Esophagus muscularis mucosa (tissue), 4 donors: ENCODE results near the gene SETD5. TPM values are rescaled to one million over a fixed set of nuclear protein-coding genes. Genes with fewer than 3 reads are reported as not detected.

Experiments used
- DNase-seq: peaks from one replicate; pipeline ENCODE4 v3.0.0-alpha.2; 2017; ENCODE audit errors: extremely low spot score
- H3K27ac ChIP-seq, 4 donors: fragments of 200-600 bp; sonication (generic); replicated peaks in 1 of 4; 1 replicate in 3 of 4; 2 replicates in 1 of 4; pipeline ENCODE4 v1.5.1; 2016 to 2019; ENCODE audit warnings: mild to moderate bottlenecking in 1 of 4
- H3K27me3 ChIP-seq, 4 donors: fragments of 200-600 bp; sonication (generic); one replicate each; pipeline versions ENCODE4 v1.5.1 to v1.6.0; 2016 to 2019
- H3K36me3 ChIP-seq, 4 donors: fragments of 200-600 bp; sonication (generic); one replicate each; pipeline ENCODE4 v1.5.1; 2016 to 2019
- H3K4me1 ChIP-seq, 4 donors: fragments of 200-600 bp; sonication (generic); one replicate each; pipeline ENCODE4 v1.5.1; 2016 to 2019
- H3K4me3 ChIP-seq, 4 donors: fragments of 200-600 bp; sonication (generic); 1 replicate in 2 of 4; 2 replicates in 2 of 4; pipeline ENCODE4 v1.5.1; 2016 to 2019; ENCODE audit warnings: mild to moderate bottlenecking in 4 of 4, moderate library complexity in 1 of 4
- H3K9me3 ChIP-seq, 4 donors: fragments of 200-600 bp; sonication (generic); 1 replicate in 3 of 4; 2 replicates in 1 of 4; pipeline ENCODE4 v1.5.1; 2016 to 2019
- CTCF ChIP-seq, 3 experiments: fragments of 200-600 bp in 2 of 3; fragments of 450-650 bp in 1 of 3; sonication (generic) in 2 of 3; IDR thresholded peaks; one replicate each; pipeline ENCODE4 v1.5.1; 2017 to 2019; ENCODE audit warnings: antibody characterized with exemption in 3 of 3, mild to moderate bottlenecking in 2 of 3, moderate library complexity in 1 of 3
- EP300 ChIP-seq: sonication (generic); formaldehyde crosslinking; IDR thresholded peaks from one replicate; pipeline ENCODE4 v1.6.1; 2017; ENCODE audit warnings: antibody characterized with exemption
- POLR2A ChIP-seq: fragments of 450-650 bp; IDR thresholded peaks from one replicate; pipeline ENCODE4 v1.6.1; 2017; ENCODE audit warnings: antibody characterized with exemption, moderate library complexity, mild to moderate bottlenecking, low read depth
- POLR2AphosphoS5 ChIP-seq, 2 donors: sonication (generic); formaldehyde crosslinking; IDR thresholded peaks; one replicate each; pipeline ENCODE4 v1.6.1; 2017; ENCODE audit warnings: antibody characterized with exemption in 2 of 2
- WGBS: methylation state at CpG from one replicate; pipeline ENCODE4 v1.1.5; 2018; 5-methylcytosine and 5-hydroxymethylcytosine counted together
- intact Hi-C: fragments of 100-400 bp; cut with DNase I; formaldehyde crosslinking; loops from one replicate; pipeline ENCODE4 v1.15.1; 2023
- total RNA-seq, 4 donors: library from RNA; depleted of rRNA; stranded (reverse); fragments of >200 nt; gene quantifications; one replicate each; pipeline versions ENCODE4 v1.1.0 to v1.2.1, GENCODE V29; 2016

Gene SETD5
- total RNA-seq, 4 donors from 2014 or later: 54.8 to 84.3 (median 78.1) TPM

- H3K9me3 ChIP-seq: no peaks in the 10 kb centered on the region
- intact Hi-C loops: loop anchor here (5.0 kb wide), 1 partner anchor 48 kb away; no protein-coding TSS in a partner anchor
- peaks cover 0 to 3% (median 2%) of the 10 kb centered on the region in 4 donors for H3K4me1 ChIP-seq
- TF ChIP-seq POLR2A: no peak
- 80% methylated on average over 13 of the region's 13 CpGs for WGBS
- peaks cover 52 to 90% (median 73%) of the 10 kb centered on the region in 4 donors for H3K36me3 ChIP-seq
- no peak overlapping the region for H3K4me3 ChIP-seq
- peak overlapping the region in 1 of 4 donors; percentile 28 for H3K27ac ChIP-seq
- DNase-seq: no peak
- no peaks in the 10 kb centered on the region for H3K27me3 ChIP-seq
Observed at GRCh38 chr3:9384141-9384828, 13.1 kb upstream of the SETD5 start.

GRCh38 chr3:9385187-9386077 is 12.0 kb upstream of the SETD5 start:
- H3K27ac ChIP-seq: peak overlapping the region in 1 of 4 donors; percentile 8
- no peak for DNase-seq
- H3K36me3 ChIP-seq: peaks cover 49 to 91% (median 73%) of the 10 kb centered on the region in 4 donors
- no peaks in the 10 kb centered on the region for H3K27me3 ChIP-seq
- peaks cover 0 to 3% (median 1%) of the 10 kb centered on the region in 4 donors for H3K4me1 ChIP-seq
- 68% methylated on average over 2 of the region's 2 CpGs for WGBS
- intact Hi-C loops: no loop called here
- no peak overlapping the region for H3K4me3 ChIP-seq
- TF ChIP-seq EP300: no peak
- TF ChIP-seq CTCF (IDR thresholded peaks at IDR 0.05): no peak
- TF ChIP-seq POLR2AphosphoS5 (IDR thresholded peaks at IDR 0.05): no peak
- H3K9me3 ChIP-seq: no peaks in the 10 kb centered on the region

GRCh38 chr3:9386078-9386459 is 11.3 kb upstream of the SETD5 start:
- Histone ChIP-seq H3K4me3 (no peak overlapping the region), H3K4me1 (peaks cover under 1 to 8% (median 5%) of the 10 kb centered on the region in 4 donors), H3K27me3 (no peaks in the 10 kb centered on the region), H3K27ac (peak overlapping the region in 1 of 4 donors; percentile 8), H3K36me3 (peaks cover 56 to 91% (median 76%) of the 10 kb centered on the region in 4 donors), H3K9me3 (no peaks in the 10 kb centered on the region)
- 81% methylated on average over 3 of the region's 3 CpGs for WGBS
- intact Hi-C loops: no loop called here
- TF ChIP-seq CTCF (IDR thresholded peaks at IDR 0.05) (no peak), POLR2A (no peak), POLR2AphosphoS5 (IDR thresholded peaks at IDR 0.05) (no peak), EP300 (no peak)
- DNase-seq: no peak

GRCh38 chr3:9386501-9387321 is 10.7 kb upstream of the SETD5 start:
- 29% methylated on average over 1 of the region's 1 CpG for WGBS
- Histone ChIP-seq H3K4me1 (peaks cover 7 to 15% (median 12%) of the 10 kb centered on the region in 4 donors), H3K27me3 (no peaks in the 10 kb centered on the region), H3K4me3 (no peak overlapping the region), H3K36me3 (peaks cover 61 to 94% (median 81%) of the 10 kb centered on the region in 4 donors), H3K9me3 (no peaks in the 10 kb centered on the region), H3K27ac (peak overlapping the region in 1 of 4 donors; percentile 8)
- intact Hi-C loops: no loop called here
- DNase-seq: no peak
- TF ChIP-seq EP300 (no peak), CTCF (IDR thresholded peaks at IDR 0.05) (no peak), POLR2AphosphoS5 (IDR thresholded peaks at IDR 0.05) (no peak), POLR2A (no peak)
